GM21515 (cell line): Measurements from ENCODE around the gene ALG12.

Source experiments
- ATAC-seq: cut with Tn5 transposase; IDR thresholded peaks from one replicate; pipeline ENCODE4 v1.9.1; 2021; ENCODE audit not compliant: unreplicated experiment

Gene ALG12

DNA sequence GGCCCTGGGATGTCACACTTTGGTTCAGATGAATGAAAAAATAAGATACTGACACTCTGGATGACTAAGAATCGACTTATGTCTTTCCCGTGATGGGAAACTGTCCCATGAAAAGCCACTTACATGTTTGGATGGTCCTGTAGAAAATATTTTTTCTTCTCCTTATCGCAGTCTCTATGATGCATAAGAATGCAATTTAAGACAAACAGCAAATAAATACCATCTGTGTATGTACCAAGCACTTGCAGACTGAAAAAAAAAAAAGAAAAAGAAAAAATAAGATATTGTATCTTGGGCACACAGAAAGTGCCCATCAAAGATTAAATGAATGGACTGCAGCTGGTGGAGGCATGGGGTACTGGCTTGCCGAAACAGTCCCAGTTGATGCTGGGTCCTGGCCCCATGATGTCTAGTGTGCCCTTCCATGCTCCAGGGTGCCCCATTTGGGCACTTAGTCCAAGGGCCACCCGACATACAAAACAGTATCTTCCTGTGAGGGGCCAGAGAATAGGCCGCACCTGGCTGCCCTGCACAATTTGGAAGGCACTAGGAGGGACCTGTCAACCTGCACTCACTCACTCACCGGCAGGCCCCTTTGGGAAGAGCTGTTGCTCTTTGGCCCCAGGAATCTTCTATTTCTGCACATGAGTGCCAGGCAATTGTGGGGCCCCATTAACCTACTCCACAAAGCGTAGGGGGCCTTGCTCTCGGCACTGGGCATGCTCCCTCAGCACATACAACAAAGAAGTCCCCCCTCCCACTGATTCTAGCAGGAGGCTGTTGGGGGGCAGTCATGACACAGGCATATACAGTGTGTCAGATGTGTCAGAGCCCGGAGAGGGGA lies 67.1 kb downstream of the ALG12 start:
- no peak for ATAC-seq
